ENCODE data around the gene MRTFA. TPM values are rescaled to one million over a fixed set of nuclear protein-coding genes. Genes with fewer than 3 reads are reported as not detected.
A peak's percentile ranks its signal among the peaks of the same experiment; 100 is the strongest.

Gene MRTFA
- total RNA-seq, 6 donors from 2014 or later: 47.9 to 178 (median 61.3) TPM

DNA sequence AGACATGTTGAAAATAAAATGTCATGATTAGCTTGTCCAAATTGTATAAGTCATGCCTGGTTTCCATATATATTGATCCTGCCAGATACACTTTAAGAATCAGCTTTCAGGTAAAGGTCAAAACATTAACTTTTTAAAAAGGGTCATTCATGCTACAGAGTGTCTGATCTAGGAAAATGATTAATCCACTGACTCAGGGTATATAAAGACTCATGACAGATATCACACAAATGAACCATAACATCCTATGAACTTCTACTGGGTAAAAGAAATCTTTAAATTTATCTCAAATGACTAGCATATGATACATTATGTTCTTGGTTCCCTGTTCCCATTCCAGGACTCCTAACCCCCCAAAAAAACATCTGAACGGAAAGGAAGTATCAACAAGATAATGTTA is 11.7 kb downstream of the MRTFA start:
- H3K27me3 ChIP-seq: no peaks in the 10 kb centered on the region
- DNase-seq (no peak), ATAC-seq (ENCODE audit: low FRiP score in 2 of 2) (no peak)
- TF ChIP-seq CTCF (IDR thresholded peaks at IDR 0.05) (no peak), POLR2A (IDR thresholded peaks at IDR 0.05) (no peak), POLR2AphosphoS5 (IDR thresholded peaks at IDR 0.05) (no peak), EP300 (IDR thresholded peaks at IDR 0.05) (no peak)
- H3K27ac ChIP-seq: no peak overlapping the region
- H3K4me3 ChIP-seq: no peak overlapping the region
- 91 to 97% methylated on average over 1 of the region's 1 CpG for WGBS, 2 donors
- H3K9me3 ChIP-seq: peaks cover 0 to 6% (median 0%) of the 10 kb centered on the region in 4 donors
- peaks cover 4 to 18% (median 16%) of the 10 kb centered on the region in 4 donors for H3K4me1 ChIP-seq
- no peaks in the 10 kb centered on the region for H3K36me3 ChIP-seq

DNA sequence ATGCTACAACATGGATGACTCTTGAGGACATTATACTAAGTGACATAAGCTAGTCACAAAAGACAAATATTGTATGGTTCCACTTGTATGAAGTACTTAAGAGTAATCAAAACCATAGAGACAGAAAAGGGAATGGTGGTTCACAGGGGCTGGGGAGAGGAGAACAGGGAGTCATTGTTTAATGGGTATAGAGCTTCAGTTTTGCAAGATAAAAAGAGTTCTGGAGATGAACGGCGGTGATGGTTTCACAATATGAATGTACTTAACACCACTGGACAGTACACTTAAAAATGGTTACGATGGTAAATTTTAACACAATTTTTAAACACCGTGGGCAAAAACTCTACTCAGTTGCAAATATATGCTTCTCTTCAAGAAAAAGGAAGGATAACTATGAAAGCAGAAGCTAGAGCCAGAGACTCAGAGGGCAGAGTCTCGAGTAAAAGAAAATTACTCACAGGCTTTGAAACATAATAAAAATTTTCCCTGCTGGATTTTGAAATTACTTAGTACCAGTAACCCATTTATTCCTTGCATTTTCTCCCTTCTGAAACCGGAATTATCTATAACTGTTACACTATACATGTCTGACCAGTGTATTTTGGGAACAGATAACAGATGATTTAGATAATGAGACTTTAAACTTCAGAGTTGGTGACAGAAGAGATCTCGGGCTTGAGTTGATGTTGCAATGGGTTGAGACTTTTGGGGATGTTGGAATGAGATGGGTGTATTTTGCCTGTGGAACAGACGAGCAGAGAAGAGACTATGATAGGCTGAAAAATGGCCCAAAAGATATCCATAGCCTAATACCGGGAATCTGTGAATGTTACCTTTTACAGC is 15.0 kb downstream of the MRTFA start:
- ATAC-seq (ENCODE audit: low FRiP score in 2 of 2): peak in 1 of 2 donors; percentile 35
- Histone ChIP-seq H3K4me3 (no peak overlapping the region), H3K9me3 (peaks cover 0 to 6% (median 0%) of the 10 kb centered on the region in 4 donors), H3K27me3 (no peaks in the 10 kb centered on the region), H3K27ac (peak overlapping the region in 1 of 4 donors; percentile 4), H3K36me3 (no peaks in the 10 kb centered on the region), H3K4me1 (peaks cover 0 to 4% (median 4%) of the 10 kb centered on the region in 4 donors)
- 68 to 77% methylated on average over 9 of the region's 9 CpGs for WGBS, 2 donors
- no peak for DNase-seq
- no peak for TF ChIP-seq EP300 (IDR thresholded peaks at IDR 0.05)
- no peak for TF ChIP-seq POLR2A (IDR thresholded peaks at IDR 0.05)
- TF ChIP-seq POLR2AphosphoS5 (IDR thresholded peaks at IDR 0.05): no peak

DNA sequence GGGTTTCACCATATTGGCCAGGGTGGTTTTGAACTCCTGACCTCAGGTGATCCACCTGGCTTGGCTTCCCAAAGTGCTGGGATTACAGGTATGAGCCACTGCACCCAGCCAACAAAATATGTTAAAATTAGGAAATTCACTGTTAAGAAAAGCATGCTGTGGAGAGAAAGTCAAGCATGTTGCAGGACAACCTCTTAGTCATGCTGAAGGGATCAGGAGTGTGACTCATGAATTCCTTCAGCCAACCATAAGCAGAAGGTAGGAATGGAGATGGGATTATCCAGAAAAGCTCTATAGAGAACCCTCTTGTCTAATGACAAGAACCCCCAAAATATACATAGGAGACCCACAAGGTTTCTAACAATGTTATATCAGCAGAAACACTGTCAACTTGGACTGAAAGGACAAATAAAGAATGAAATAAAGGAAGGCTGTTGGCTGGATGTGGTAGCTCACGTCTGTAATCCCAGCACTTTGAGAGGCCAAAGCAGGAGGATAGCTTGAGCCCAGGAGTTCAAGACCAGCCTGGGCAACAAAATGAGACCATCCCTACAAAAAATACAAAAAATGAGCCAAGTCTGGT is 16.0 kb downstream of the MRTFA start:
- TF ChIP-seq POLR2AphosphoS5 (IDR thresholded peaks at IDR 0.05) (no peak), EP300 (IDR thresholded peaks at IDR 0.05) (no peak), POLR2A (IDR thresholded peaks at IDR 0.05) (no peak), CTCF (IDR thresholded peaks at IDR 0.05) (no peak)
- no peaks in the 10 kb centered on the region for H3K27me3 ChIP-seq
- 81 to 91% methylated on average over 1 of the region's 1 CpG for WGBS, 2 donors
- peaks cover 0 to 6% (median 0%) of the 10 kb centered on the region in 4 donors for H3K9me3 ChIP-seq
- no peak overlapping the region for H3K4me3 ChIP-seq
- no peak for ATAC-seq (ENCODE audit: low FRiP score in 2 of 2)
- no peak overlapping the region for H3K27ac ChIP-seq
- H3K36me3 ChIP-seq: no peaks in the 10 kb centered on the region
- H3K4me1 ChIP-seq: peaks cover 0 to 4% (median 4%) of the 10 kb centered on the region in 4 donors
- DNase-seq: no peak

- TF ChIP-seq POLR2AphosphoS5 (IDR thresholded peaks at IDR 0.05): no peak
- no peak for TF ChIP-seq EP300 (IDR thresholded peaks at IDR 0.05)
- TF ChIP-seq CTCF (IDR thresholded peaks at IDR 0.05): no peak
- no peak for TF ChIP-seq POLR2A (IDR thresholded peaks at IDR 0.05)
- 83 to 88% methylated on average over 5 of the region's 5 CpGs for WGBS, 2 donors
- H3K4me1 ChIP-seq: peaks cover 0 to 4% (median 1%) of the 10 kb centered on the region in 4 donors
- ATAC-seq (ENCODE audit: low FRiP score in 2 of 2): no peak
- no peaks in the 10 kb centered on the region for H3K27me3 ChIP-seq
- no peak for DNase-seq
- H3K36me3 ChIP-seq: no peaks in the 10 kb centered on the region
- no peak overlapping the region for H3K4me3 ChIP-seq
- H3K27ac ChIP-seq: no peak overlapping the region
- H3K9me3 ChIP-seq: peaks cover 0 to 6% (median 0%) of the 10 kb centered on the region in 4 donors
These were observed 18.1 kb downstream of the MRTFA start for GRCh38 chr22:40618400-40618799.

DNA sequence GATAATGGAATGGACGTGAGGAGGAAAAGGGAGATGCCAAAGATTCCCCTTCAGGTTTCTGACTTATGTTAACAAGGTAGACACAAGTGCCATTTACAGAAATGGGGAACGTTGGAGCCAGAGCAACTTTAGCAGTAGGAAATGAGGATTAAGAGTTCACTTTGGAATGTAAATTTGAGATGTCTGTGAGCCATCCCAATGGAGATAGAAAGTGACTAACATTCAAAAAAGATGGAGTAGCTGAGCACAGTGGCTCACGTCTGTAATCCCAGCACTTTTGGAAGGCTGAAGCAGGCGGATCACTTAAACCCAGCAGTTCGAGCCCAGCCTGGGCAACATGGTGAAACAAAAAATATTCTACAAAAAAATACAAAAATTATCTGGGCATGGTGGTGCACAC is 19.9 kb downstream of the MRTFA start:
- ATAC-seq (ENCODE audit: low FRiP score in 2 of 2) (no peak), DNase-seq (no peak)
- TF ChIP-seq EP300 (IDR thresholded peaks at IDR 0.05) (no peak), POLR2A (IDR thresholded peaks at IDR 0.05) (no peak), POLR2AphosphoS5 (IDR thresholded peaks at IDR 0.05) (no peak), CTCF (IDR thresholded peaks at IDR 0.05) (no peak)
- Histone ChIP-seq H3K27ac (no peak overlapping the region), H3K36me3 (no peaks in the 10 kb centered on the region), H3K4me1 (peaks cover 0 to 13% (median 6%) of the 10 kb centered on the region in 4 donors), H3K9me3 (peaks cover 0 to 6% (median 0%) of the 10 kb centered on the region in 4 donors), H3K4me3 (no peak overlapping the region), H3K27me3 (no peaks in the 10 kb centered on the region)
- WGBS, 2 donors: 82 to 87% methylated on average over 5 of the region's 5 CpGs
